Activated CD8-positive, alpha-beta memory T cell treated with anti-CD3 and anti-CD28 coated beads, Interleukin-2, amount 10 ng/mL, durations not matched to agents 7 days and 5 days (primary cell): ENCODE data around the gene CDK17. TPM values are rescaled to one million over a fixed set of nuclear protein-coding genes. Genes with fewer than 3 reads are reported as not detected.
"Not testable (repeated sequence)": the region's sequence is repeated elsewhere in the genome, so short reads cannot be mapped to it uniquely, and the experiment has no call there.

Experiments used
- ATAC-seq: fragments of 150-1000 bp; cut with Tn5 transposase; one replicate; pipeline ENCODE4 v1.10.0; 2021; ENCODE audit warnings: moderate library complexity
- CTCF ChIA-PET: fragments of 350-600 bp; sonication (Branson Sonifier 250); formaldehyde crosslinking; loops from one replicate; lab custom pipeline; 2021; ENCODE audit warnings: antibody characterized with exemption; lab: Charles Lee
- DNase-seq: peaks from one replicate; pipeline ENCODE4 v3.0.0-alpha.2; 2020
- H3K27ac Mint-ChIP-seq: one replicate; pipeline ENCODE4 v1.8.0; 2021; ENCODE audit warnings: mild to moderate bottlenecking, mixed read lengths
- H3K27me3 Mint-ChIP-seq: one replicate; pipeline ENCODE4 v1.8.0; 2021; ENCODE audit warnings: mixed read lengths
- H3K36me3 Mint-ChIP-seq: one replicate; pipeline ENCODE4 v1.8.0; 2021; ENCODE audit warnings: mild to moderate bottlenecking, mixed read lengths
- H3K4me1 Mint-ChIP-seq: one replicate; pipeline ENCODE4 v1.8.0; 2021; ENCODE audit warnings: mixed read lengths
- H3K4me3 Mint-ChIP-seq: one replicate; pipeline ENCODE4 v1.8.0; 2021; ENCODE audit warnings: mild to moderate bottlenecking, moderate library complexity, mixed read lengths
- H3K9me3 Mint-ChIP-seq: one replicate; pipeline ENCODE4 v1.8.0; 2022; ENCODE audit warnings: low read depth, mixed read lengths
- total RNA-seq, 2 experiments: library from RNA; stranded (reverse); gene quantifications; one replicate each; pipeline ENCODE4 v1.2.3, GENCODE V29; 2021

CDK17 gene
- total RNA-seq, 2 experiments from 2014 or later, result 32.7 to 46.9 TPM

GRCh38 chr12:96397756-96398423 is 2.3 kb downstream of the CDK17 start:
- H3K9me3 Mint-ChIP-seq, result no peaks in the 10 kb centered on the region
- no peaks in the 10 kb centered on the region for H3K27me3 Mint-ChIP-seq
- H3K4me3 Mint-ChIP-seq, result peak overlapping the region; percentile 89
- DNase-seq, result no peak
- no peak for ATAC-seq
- H3K4me1 Mint-ChIP-seq, result peaks cover 37% of the 10 kb centered on the region
- CTCF ChIA-PET, result interaction anchor here (0.6 to 4.6 kb wide), 14 partner anchors 9 to 338 kb away, joined by 3 to 25 read pairs (median 4); no protein-coding TSS in a partner anchor
- peaks cover 3% of the 10 kb centered on the region for H3K36me3 Mint-ChIP-seq
- peak overlapping the region; percentile 92 for H3K27ac Mint-ChIP-seq

- Mint-ChIP-seq H3K9me3 (no peaks in the 10 kb centered on the region), H3K4me1 (peaks cover 38% of the 10 kb centered on the region), H3K36me3 (peaks cover 3% of the 10 kb centered on the region), H3K4me3 (peak overlapping the region; percentile 89), H3K27ac (no peak overlapping the region), H3K27me3 (no peaks in the 10 kb centered on the region)
- CTCF ChIA-PET, result interaction anchor here (0.8 to 4.6 kb wide), 4 partner anchors 8 to 175 kb away, joined by 3 to 22 read pairs (median 3); no protein-coding TSS in a partner anchor
- DNase-seq (no peak), ATAC-seq (no peak)
Observed at GRCh38 chr12:96396914-96397313, 3.3 kb downstream of the CDK17 start.

GRCh38 chr12:96396209-96396608 is 4.0 kb downstream of the CDK17 start:
- H3K36me3 Mint-ChIP-seq, result peaks cover 6% of the 10 kb centered on the region
- H3K4me3 Mint-ChIP-seq, result no peak overlapping the region
- no peaks in the 10 kb centered on the region for H3K27me3 Mint-ChIP-seq
- no peak overlapping the region for H3K27ac Mint-ChIP-seq
- peaks cover 36% of the 10 kb centered on the region for H3K4me1 Mint-ChIP-seq
- DNase-seq (no peak), ATAC-seq (no peak)
- H3K9me3 Mint-ChIP-seq, result no peaks in the 10 kb centered on the region
- CTCF ChIA-PET, result no interaction called here

- no peak overlapping the region for H3K4me3 Mint-ChIP-seq
- ATAC-seq (no peak), DNase-seq (no peak)
- no peaks in the 10 kb centered on the region for H3K9me3 Mint-ChIP-seq
- H3K36me3 Mint-ChIP-seq, result peaks cover 6% of the 10 kb centered on the region
- H3K27me3 Mint-ChIP-seq, result no peaks in the 10 kb centered on the region
- H3K4me1 Mint-ChIP-seq, result peaks cover 35% of the 10 kb centered on the region
- no peak overlapping the region for H3K27ac Mint-ChIP-seq
- CTCF ChIA-PET, result no interaction called here
Observed at GRCh38 chr12:96395236-96395635, 5.0 kb downstream of the CDK17 start.

GRCh38 chr12:96393229-96393628 is 7.0 kb downstream of the CDK17 start:
- H3K4me3 Mint-ChIP-seq, H3K27ac Mint-ChIP-seq: not testable (repeated sequence)
- CTCF ChIA-PET, result interaction anchor here (0.7 to 1.5 kb wide), 2 partner anchors 54 to 85 kb away, joined by 3 to 4 read pairs; no protein-coding TSS in a partner anchor

GRCh38 chr12:96392397-96392796 is 7.8 kb downstream of the CDK17 start:
- DNase-seq (no peak), ATAC-seq (no peak)
- no peak overlapping the region for H3K4me3 Mint-ChIP-seq
- H3K36me3 Mint-ChIP-seq, result peaks cover 16% of the 10 kb centered on the region
- peaks cover 42% of the 10 kb centered on the region for H3K4me1 Mint-ChIP-seq
- H3K9me3 Mint-ChIP-seq, result no peaks in the 10 kb centered on the region
- H3K27me3 Mint-ChIP-seq, result no peaks in the 10 kb centered on the region
- CTCF ChIA-PET, result interaction anchor here (1.5 kb wide), 1 partner anchor 55 kb away, joined by 3 read pairs; no protein-coding TSS in a partner anchor
- H3K27ac Mint-ChIP-seq, result no peak overlapping the region

More at GRCh38 chr12:96393229-96393628, 7.0 kb downstream of the CDK17 start:
- not testable (repeated sequence) for ATAC-seq, H3K27me3 Mint-ChIP-seq, H3K9me3 Mint-ChIP-seq, DNase-seq
- H3K4me1 Mint-ChIP-seq, result peaks cover 44% of the 10 kb centered on the region
- H3K36me3 Mint-ChIP-seq, result peaks cover 13% of the 10 kb centered on the region

GRCh38 chr12:96387981-96388380 is 12.3 kb downstream of the CDK17 start:
- CTCF ChIA-PET, result interaction anchor here (1.5 kb wide), 1 partner anchor 173 kb away, joined by 3 read pairs; no protein-coding TSS in a partner anchor
- no peak overlapping the region for H3K27ac Mint-ChIP-seq
- peaks cover 31% of the 10 kb centered on the region for H3K36me3 Mint-ChIP-seq
- DNase-seq, result no peak
- peaks cover 39% of the 10 kb centered on the region for H3K4me1 Mint-ChIP-seq
- ATAC-seq, result no peak
- no peaks in the 10 kb centered on the region for H3K27me3 Mint-ChIP-seq
- peaks cover 4% of the 10 kb centered on the region for H3K9me3 Mint-ChIP-seq
- no peak overlapping the region for H3K4me3 Mint-ChIP-seq

GRCh38 chr12:96386794-96387193 is 13.4 kb downstream of the CDK17 start:
- Mint-ChIP-seq H3K27ac (peak overlapping the region; percentile 21), H3K27me3 (no peaks in the 10 kb centered on the region), H3K36me3 (peaks cover 40% of the 10 kb centered on the region), H3K4me1 (peaks cover 45% of the 10 kb centered on the region), H3K9me3 (peaks cover 9% of the 10 kb centered on the region), H3K4me3 (no peak overlapping the region)
- CTCF ChIA-PET, result interaction anchor here (0.9 kb wide), 1 partner anchor 9 kb away, joined by 4 read pairs; no protein-coding TSS in a partner anchor
- DNase-seq (no peak), ATAC-seq (peak; percentile 20)

GRCh38 chr12:96383991-96384390 is 16.2 kb downstream of the CDK17 start:
- no peak for DNase-seq
- no peak for ATAC-seq
- Mint-ChIP-seq H3K27ac (no peak overlapping the region), H3K9me3 (peaks cover 9% of the 10 kb centered on the region), H3K4me1 (peaks cover 53% of the 10 kb centered on the region), H3K27me3 (no peaks in the 10 kb centered on the region), H3K4me3 (no peak overlapping the region), H3K36me3 (peaks cover 45% of the 10 kb centered on the region)
- CTCF ChIA-PET, result interaction anchor here (1.5 kb wide), 1 partner anchor 16 kb away, joined by 3 read pairs; the partner anchor contains the start of gene CDK17

GRCh38 chr12:96383371-96383770 is 16.9 kb downstream of the CDK17 start:
- no peak for DNase-seq
- H3K27me3 Mint-ChIP-seq, result no peaks in the 10 kb centered on the region
- peaks cover 9% of the 10 kb centered on the region for H3K9me3 Mint-ChIP-seq
- H3K4me1 Mint-ChIP-seq, result peaks cover 54% of the 10 kb centered on the region
- CTCF ChIA-PET, result interaction anchor here (1.5 kb wide), 1 partner anchor 17 kb away, joined by 3 read pairs; the partner anchor contains the start of gene CDK17
- peaks cover 43% of the 10 kb centered on the region for H3K36me3 Mint-ChIP-seq
- no peak for ATAC-seq
- H3K27ac Mint-ChIP-seq, result no peak overlapping the region
- H3K4me3 Mint-ChIP-seq, result no peak overlapping the region

- not testable (repeated sequence) for H3K4me3 Mint-ChIP-seq, DNase-seq, H3K9me3 Mint-ChIP-seq, ATAC-seq, H3K27ac Mint-ChIP-seq, H3K27me3 Mint-ChIP-seq
- peaks cover 38% of the 10 kb centered on the region for H3K36me3 Mint-ChIP-seq
- CTCF ChIA-PET, result interaction anchor here (0.8 to 3.0 kb wide), 6 partner anchors 10 to 110 kb away, joined by 3 to 22 read pairs (median 3); partner anchors contain the start of gene CDK17
- H3K4me1 Mint-ChIP-seq, result peaks cover 71% of the 10 kb centered on the region
Observed at GRCh38 chr12:96379743-96380142, 20.5 kb downstream of the CDK17 start.

GRCh38 chr12:96378319-96378718 is 21.9 kb downstream of the CDK17 start:
- Mint-ChIP-seq H3K4me1 (peaks cover 66% of the 10 kb centered on the region), H3K9me3 (peaks cover 5% of the 10 kb centered on the region), H3K27ac (peak overlapping the region; percentile 96), H3K4me3 (peak overlapping the region; percentile 76), H3K36me3 (peaks cover 26% of the 10 kb centered on the region), H3K27me3 (no peaks in the 10 kb centered on the region)
- CTCF ChIA-PET, result interaction anchor here (1.0 to 3.0 kb wide), 7 partner anchors 8 to 168 kb away, joined by 3 to 22 read pairs (median 3); partner anchors contain the start of gene CDK17
- DNase-seq (no peak), ATAC-seq (peak; percentile 5)

GRCh38 chr12:96376865-96377264 is 23.4 kb downstream of the CDK17 start:
- CTCF ChIA-PET, result interaction anchor here (3.6 kb wide), 1 partner anchor 22 kb away, joined by 13 read pairs; the partner anchor contains the start of gene CDK17
- peak overlapping the region; percentile 26 for H3K4me3 Mint-ChIP-seq

More at GRCh38 chr12:96376865-96377264, 23.4 kb downstream of the CDK17 start:
- no peak for DNase-seq
- Mint-ChIP-seq H3K27ac (peak overlapping the region; percentile 96), H3K27me3 (no peaks in the 10 kb centered on the region), H3K9me3 (no peaks in the 10 kb centered on the region), H3K36me3 (peaks cover 18% of the 10 kb centered on the region), H3K4me1 (peaks cover 62% of the 10 kb centered on the region)
- ATAC-seq, result no peak
